Measurements from ENCODE around the gene SLC45A3.

SLC45A3 gene

GRCh38 chr1:205632669-205633169, 47.6 kb downstream of the SLC45A3 start:
- DNase-seq: no peak

DNA sequence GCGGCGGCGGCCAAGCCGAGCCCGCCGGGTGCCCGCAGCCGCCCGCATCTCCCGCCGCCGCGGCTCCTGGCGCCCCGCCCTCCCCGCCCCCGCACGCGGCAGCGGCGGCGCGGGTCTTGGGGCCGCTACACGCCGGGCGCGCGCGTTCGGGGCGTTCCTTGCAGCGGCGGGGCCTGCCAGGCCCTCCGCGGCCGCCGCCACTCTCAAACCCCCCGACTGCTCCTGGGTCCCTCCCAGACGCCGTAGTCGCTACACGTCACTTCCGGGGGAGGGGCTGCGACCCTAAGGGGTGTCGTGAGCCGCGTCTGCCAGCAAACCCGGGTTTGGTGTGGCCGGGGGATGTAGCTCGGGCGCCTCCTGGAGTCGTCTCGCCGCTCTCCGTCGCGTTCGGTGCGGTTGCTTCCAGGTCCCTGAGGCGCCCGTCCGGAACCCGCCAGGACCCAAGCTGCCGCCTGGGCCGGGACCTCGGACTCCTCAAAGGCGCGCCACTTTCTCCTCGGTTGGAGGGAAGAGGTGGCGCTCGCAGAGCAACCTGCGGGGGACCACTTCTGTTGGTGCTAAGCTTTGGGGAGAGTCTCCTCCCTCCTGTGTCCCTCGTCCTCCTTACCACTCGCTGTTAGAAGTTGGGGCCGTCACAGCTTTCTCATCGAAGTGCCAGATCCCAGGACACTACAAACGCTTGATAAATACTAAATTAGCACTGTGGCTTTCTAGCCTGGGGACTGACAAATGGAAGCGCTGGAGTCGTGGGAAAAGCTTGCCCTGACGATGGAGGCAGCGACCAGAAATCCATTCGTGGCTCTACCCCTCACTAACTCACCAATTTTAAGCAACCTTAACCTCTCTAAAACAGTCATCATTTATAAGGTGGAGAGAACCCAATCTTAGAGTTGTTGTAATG, 48.3 kb downstream of the SLC45A3 start, which contains the start of gene ELK4:
TSS of gene ELK4 (minus strand) at position 244 of the 901 bp plus-strand sequence. CDS start 8,129 bp downstream, outside the sequence.
- peak; percentile 98 for DNase-seq

DNA sequence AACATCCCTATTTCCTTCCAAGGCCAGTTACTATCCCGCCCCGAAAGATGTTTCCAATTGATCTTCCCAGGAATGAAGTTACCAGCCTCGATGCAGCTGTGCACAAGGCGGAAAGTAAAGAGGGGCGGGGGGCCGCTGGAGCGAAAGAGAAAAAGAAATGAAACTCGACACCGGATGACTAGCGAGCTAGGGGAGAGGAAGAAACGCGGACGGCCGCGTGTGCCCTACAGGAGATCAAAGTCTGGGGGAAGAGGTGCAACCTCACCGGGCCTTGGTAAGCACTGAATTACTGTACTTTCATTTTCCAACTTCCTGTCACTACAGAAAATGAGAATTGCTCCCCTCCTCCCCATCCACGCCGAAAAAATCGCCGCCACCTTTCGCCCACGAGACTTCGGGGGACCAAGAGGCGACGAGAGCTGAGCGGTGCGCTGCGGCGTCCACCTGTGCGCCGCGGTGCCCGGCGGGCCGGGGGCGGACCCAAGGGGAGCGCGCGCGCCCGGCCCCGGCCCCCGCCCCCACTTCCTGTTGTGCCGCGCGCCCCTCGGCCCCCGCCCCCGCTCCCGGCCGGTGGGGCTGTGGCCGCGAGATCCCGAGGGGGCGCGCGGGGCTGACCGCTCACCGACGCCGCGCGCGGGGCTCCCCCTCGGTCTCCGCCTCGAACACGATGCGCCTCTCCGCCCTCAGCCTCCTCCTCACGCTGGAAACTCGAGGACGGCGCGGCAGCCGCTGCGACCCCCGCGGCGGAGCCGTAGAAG, 49.1 kb downstream of the SLC45A3 start:
- DNase-seq: peak; percentile 71

- no peak for DNase-seq
Measured at GRCh38 chr1:205630651-205631009, 49.7 kb downstream of the SLC45A3 start.

GRCh38 chr1:205630241-205630640, 50.1 kb downstream of the SLC45A3 start:
- no peak for DNase-seq

DNA sequence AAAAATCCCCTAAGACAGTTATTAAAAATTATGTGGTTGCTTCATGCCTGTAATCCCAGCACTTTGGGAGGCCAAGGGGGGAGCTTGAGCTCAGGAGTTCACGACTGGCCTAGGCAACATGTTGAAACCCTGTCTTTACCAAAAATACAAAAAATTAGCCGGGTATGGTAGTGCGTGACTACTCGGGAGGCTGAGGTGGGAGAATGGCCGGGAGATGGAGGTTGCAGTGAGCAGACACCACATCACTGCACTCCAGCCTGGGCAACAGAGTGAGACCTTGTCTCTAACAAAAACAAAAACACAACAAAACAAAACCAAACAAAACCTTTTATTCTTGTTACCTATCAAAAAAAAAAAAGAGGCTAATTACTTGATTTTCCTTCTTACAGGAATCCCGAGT, 50.6 kb downstream of the SLC45A3 start:
- no peak for DNase-seq

DNA sequence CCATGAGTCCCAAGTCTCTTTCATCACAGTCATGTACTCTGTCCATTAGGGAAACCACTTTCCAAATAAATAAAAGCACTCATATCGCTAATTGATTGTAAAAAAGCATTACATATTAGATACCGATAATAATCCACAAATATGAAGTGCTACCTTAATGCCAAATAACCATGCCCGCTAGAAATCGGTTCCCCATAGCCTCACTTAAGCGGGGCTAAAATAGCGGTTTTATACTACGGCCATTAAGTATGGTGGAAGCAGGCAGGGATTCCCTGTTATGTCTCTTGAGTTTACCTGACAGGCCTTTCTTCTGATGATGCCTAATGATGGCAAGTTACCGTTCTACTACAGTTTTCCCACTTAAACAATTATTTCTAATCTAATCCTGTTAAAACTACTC, 52.4 kb downstream of the SLC45A3 start:
- DNase-seq: no peak

DNA sequence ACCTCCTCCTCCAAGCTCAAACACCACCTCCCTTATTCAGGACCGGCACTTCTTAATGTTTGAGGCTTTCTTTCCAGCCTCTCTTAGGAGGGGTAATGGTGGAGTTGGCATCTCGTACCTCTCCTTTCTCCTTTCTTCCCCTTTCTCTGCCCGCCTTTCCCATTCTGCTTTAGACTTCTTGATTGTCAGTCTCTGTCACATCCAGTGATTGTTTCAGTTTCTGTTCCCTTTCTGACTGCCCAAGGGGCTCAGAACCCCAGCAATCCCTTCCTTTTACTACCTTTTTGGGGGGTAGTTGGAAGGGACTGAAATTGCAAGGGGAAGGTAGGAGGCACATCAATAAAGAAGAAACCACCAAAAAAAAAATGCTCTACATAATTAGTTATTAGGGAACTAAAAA, 54.1 kb downstream of the SLC45A3 start:
- DNase-seq: no peak

DNA sequence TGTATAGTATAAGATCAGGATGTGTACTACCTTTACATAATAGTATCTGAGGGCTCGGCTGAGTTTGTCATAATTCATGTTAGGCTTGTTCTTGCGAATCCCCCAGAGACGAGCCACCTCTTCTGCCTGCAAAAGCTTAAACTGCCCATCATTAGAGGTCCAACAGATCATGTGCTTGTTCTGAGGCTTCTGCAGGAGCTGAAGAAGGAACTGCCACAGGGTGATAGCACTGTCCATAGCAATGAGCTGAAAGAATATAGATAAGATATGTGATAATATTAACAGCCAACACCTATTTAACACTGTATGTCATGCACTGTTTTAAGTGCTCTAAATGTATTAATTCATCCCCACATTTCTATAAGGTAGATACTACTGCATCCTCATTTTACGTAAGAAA, 56.7 kb downstream of the SLC45A3 start:
- DNase-seq: no peak

GRCh38 chr1:205620269-205620668, 60.0 kb downstream of the SLC45A3 start:
- no peak for DNase-seq

- no peak for DNase-seq
Measured at GRCh38 chr1:205619376-205619775, 60.9 kb downstream of the SLC45A3 start.

DNA sequence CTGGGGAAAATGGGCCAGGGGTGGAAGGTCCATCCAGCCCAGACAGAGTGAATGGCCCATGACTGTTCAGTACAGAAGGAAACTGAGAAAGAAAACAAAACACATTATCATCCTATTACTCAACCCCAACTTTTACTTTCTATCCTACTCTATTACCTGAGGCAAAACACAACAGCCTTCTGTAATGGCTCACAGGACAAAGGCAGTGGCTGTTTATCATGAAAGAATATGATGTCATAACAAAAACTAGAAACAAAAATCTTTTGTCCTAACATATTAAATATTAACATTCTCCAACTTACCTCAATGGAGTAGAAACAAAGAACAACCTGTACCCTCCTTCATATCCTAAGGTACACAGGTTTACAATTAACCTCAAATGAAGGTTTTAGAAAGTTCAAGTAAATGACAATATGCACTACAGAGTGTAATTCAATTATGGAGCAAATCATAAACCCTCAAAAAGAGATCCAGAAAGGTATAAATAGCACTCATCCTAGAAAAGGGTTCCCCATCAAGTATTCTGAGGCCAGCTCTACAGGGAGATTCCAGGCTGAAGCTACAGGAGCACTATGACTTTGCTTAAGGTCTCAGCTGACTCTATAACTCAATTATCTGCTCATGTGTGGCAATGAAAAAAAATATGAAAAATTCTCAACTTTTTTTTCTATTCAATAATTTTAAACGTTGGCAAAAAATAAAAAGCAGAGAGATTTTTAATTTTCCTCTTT, 63.6 kb downstream of the SLC45A3 start:
- no peak for DNase-seq

DNA sequence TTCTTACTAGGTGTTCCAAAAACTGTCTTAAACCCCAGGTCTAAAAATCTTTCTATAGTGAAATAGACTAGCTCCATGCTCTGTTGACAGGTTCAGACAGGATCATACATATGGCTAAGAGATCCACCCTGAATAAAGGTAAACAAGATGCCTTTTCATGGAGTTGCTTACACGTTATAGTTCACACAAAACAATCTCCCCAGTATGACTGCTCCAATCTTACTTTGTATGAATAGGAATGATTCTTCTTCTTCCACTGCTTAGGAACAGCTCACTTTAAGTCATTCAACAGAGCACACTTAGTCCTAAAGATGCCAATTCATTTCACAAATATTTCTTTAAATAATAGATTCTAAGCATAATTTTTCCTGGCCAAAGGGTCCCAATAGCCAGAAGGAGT, 64.5 kb downstream of the SLC45A3 start:
- no peak for DNase-seq

GRCh38 chr1:205613854-205614412, 66.4 kb downstream of the SLC45A3 start:
- no peak for DNase-seq

DNA sequence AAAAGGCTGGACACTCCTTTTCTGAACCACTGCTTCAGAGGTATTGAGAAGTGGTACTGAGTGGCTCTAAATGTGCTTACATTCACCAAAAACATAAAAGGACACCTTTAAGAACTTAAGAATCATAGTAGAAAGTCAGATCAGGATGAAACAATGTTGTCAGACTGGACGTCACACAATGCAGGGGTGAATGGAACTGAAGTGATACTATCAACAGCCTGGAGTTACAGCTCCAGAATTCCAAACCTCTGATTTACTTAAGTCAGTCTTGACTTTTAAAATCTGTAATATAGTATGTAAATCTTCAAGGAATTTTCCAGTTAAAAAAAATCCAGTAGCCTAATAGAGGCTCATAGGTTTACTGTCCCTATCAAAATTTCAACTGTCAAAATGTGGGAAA, 67.8 kb downstream of the SLC45A3 start:
- DNase-seq: no peak

GRCh38 chr1:205612104-205612503, 68.2 kb downstream of the SLC45A3 start:
- DNase-seq: no peak

DNA sequence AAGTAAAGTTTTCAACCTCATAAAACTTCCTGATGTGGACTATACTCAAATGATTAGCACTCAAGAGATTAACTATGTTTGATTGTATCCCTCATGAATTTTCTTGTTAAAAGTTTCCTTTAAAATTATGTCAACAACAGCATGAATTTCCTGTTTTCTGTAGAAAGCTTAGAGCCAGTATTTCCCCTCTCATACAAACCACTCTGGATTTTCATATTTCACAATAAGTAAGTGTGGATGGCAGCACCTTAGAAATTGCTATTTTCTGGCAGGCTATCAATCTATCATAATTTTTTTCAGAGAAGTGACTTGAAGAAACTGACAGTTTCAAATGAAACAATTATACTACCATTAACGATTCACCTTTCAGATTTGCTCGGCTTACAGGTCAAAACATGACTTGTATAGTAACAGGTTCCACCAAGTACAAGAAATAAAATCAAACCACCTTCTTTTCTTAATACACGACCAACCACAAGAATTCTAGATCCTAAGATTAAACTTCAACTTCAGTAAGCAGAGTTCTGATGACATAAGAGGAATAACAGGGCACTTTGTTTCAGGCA, 69.3 kb downstream of the SLC45A3 start:
- DNase-seq: no peak

DNA sequence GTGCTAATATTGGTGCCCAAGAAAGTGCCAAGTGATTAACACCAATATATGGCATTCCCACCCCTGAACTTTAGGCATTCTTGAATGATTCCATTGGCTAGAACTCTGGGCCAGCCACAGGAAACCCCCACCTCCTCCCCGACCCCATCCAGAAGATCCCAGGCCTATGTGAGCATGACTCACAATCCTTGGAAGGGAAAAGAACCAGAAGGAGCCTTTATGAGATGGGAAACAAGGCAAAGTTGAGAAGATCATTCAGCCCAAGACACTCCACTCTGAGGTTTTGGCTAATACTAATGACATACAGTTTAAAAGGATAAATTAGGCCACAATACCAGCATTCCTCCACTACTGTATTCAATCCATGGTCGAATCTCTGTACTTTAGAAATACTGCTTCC, 70.3 kb downstream of the SLC45A3 start:
- no peak for DNase-seq
